KMS-11 (cell line): Measurements from ENCODE around the gene GOSR2.

ENCODE experiments used
- H2AFZ ChIP-seq: fragments of 200-600 bp; sonication (generic); 2 replicates; pipeline ENCODE4 v1.6.1; 2016; ENCODE audit warnings: antibody characterized with exemption, mixed run types, low read depth
- H3K27ac ChIP-seq: fragments of 200-600 bp; sonication (generic); 2 replicates; pipeline ENCODE4 v1.6.1; 2016; ENCODE audit warnings: mild to moderate bottlenecking, mixed run types
- H3K27me3 ChIP-seq: fragments of 200-600 bp; sonication (generic); 2 replicates; pipeline ENCODE4 v1.6.1; 2017; ENCODE audit warnings: mild to moderate bottlenecking, low read depth, mixed run types, moderate library complexity; ENCODE audit not compliant: insufficient read depth
- H3K36me3 ChIP-seq: fragments of 200-600 bp; sonication (generic); 2 replicates; pipeline ENCODE4 v1.6.1; 2017; ENCODE audit warnings: mild to moderate bottlenecking, mixed run types; ENCODE audit not compliant: insufficient read depth
- H3K4me1 ChIP-seq: fragments of 200-600 bp; sonication (generic); 2 replicates; pipeline ENCODE4 v1.6.1; 2016; ENCODE audit warnings: mild to moderate bottlenecking, low read depth, mixed run types; ENCODE audit not compliant: poor library complexity, severe bottlenecking
- H3K4me2 ChIP-seq: fragments of 200-600 bp; sonication (generic); 2 replicates; pipeline ENCODE4 v1.7.0; 2016; ENCODE audit warnings: mild to moderate bottlenecking, mixed run types
- H3K4me3 ChIP-seq: fragments of 200-600 bp; sonication (generic); IDR thresholded peaks from 2 replicates; pipeline ENCODE4 v1.6.1; 2017; ENCODE audit warnings: low read depth, low read length, mixed read lengths; ENCODE audit not compliant: insufficient read depth
- H3K79me2 ChIP-seq: fragments of 200-600 bp; sonication (generic); 2 replicates; pipeline ENCODE4 v1.6.1; 2016; ENCODE audit warnings: low read depth, mixed run types; ENCODE audit not compliant: insufficient read depth
- H3K9ac ChIP-seq: fragments of 200-600 bp; sonication (generic); 2 replicates; pipeline ENCODE4 v1.6.1; 2016; ENCODE audit warnings: mild to moderate bottlenecking, mixed run types
- H4K20me1 ChIP-seq: fragments of 200-600 bp; sonication (generic); 2 replicates; pipeline ENCODE4 v1.6.1; 2016; ENCODE audit warnings: mild to moderate bottlenecking, mixed run types; ENCODE audit not compliant: insufficient read depth
- CTCF ChIP-seq: fragments of 200-600 bp; sonication (generic); conservative IDR thresholded peaks from 2 replicates; pipeline ENCODE4 v1.6.1; 2017; ENCODE audit warnings: low read depth, mild to moderate bottlenecking, antibody characterized with exemption, low read length, moderate library complexity, mixed read lengths

The GOSR2 gene

GRCh38 chr17:46922804-46923635, at the start of gene GOSR2:
GOSR2 (plus strand) TSS chr17:46923160; CDS start chr17:46923193, 33 bp downstream.
- H3K4me3 ChIP-seq: no peak within 1 kb of the TSS
- H3K36me3 ChIP-seq: no peaks in the 10 kb centered on the region
- peak within 1 kb of the TSS; percentile 81 for H3K4me2 ChIP-seq
- H3K27ac ChIP-seq: peak within 1 kb of the TSS; percentile 84
- H3K4me1 ChIP-seq: peaks cover 46% of the 10 kb centered on the region
- peak within 1 kb of the TSS; percentile 79 for H2AFZ ChIP-seq
- TF ChIP-seq CTCF: no peak
- peaks cover 48% of the 10 kb centered on the region for H3K79me2 ChIP-seq
- H3K27me3 ChIP-seq: no peaks in the 10 kb centered on the region
- no peaks in the 10 kb centered on the region; the same call in 1 of the 2 replicates for H4K20me1 ChIP-seq
- H3K9ac ChIP-seq: peak within 1 kb of the TSS; percentile 77

GRCh38 chr17:46873941-46874645, 48.9 kb upstream of the GOSR2 start:
- peaks cover 10% of the 10 kb centered on the region for H3K4me1 ChIP-seq
- no peaks in the 10 kb centered on the region for H4K20me1 ChIP-seq
- no peak overlapping the region for H3K9ac ChIP-seq
- H3K27me3 ChIP-seq: no peaks in the 10 kb centered on the region
- no peak overlapping the region for H3K4me2 ChIP-seq
- H3K27ac ChIP-seq: no peak overlapping the region
- no peak overlapping the region for H2AFZ ChIP-seq
- no peaks in the 10 kb centered on the region for H3K36me3 ChIP-seq
- no peak for TF ChIP-seq CTCF
- no peak overlapping the region for H3K4me3 ChIP-seq
- H3K79me2 ChIP-seq: no peaks in the 10 kb centered on the region

GRCh38 chr17:46874906-46875305, 48.1 kb upstream of the GOSR2 start:
- no peak overlapping the region for H3K4me3 ChIP-seq
- H4K20me1 ChIP-seq: no peaks in the 10 kb centered on the region
- peaks cover 10% of the 10 kb centered on the region for H3K4me1 ChIP-seq
- H3K79me2 ChIP-seq: no peaks in the 10 kb centered on the region
- H3K9ac ChIP-seq: no peak overlapping the region
- H2AFZ ChIP-seq: no peak overlapping the region
- H3K36me3 ChIP-seq: no peaks in the 10 kb centered on the region
- no peak for TF ChIP-seq CTCF
- no peak overlapping the region for H3K4me2 ChIP-seq
- H3K27me3 ChIP-seq: no peaks in the 10 kb centered on the region
- H3K27ac ChIP-seq: no peak overlapping the region

GRCh38 chr17:46875849-46876352, 47.1 kb upstream of the GOSR2 start:
- Histone ChIP-seq H3K4me2 (no peak overlapping the region), H4K20me1 (no peaks in the 10 kb centered on the region), H3K9ac (no peak overlapping the region), H3K27ac (no peak overlapping the region), H3K79me2 (no peaks in the 10 kb centered on the region), H3K36me3 (no peaks in the 10 kb centered on the region), H2AFZ (no peak overlapping the region), H3K27me3 (no peaks in the 10 kb centered on the region), H3K4me1 (peaks cover 10% of the 10 kb centered on the region), H3K4me3 (no peak overlapping the region)
- no peak for TF ChIP-seq CTCF
